PFSK-1 (cell line): ENCODE measurements around the gene GDAP1L1.

Experiments used
- FOXP2 ChIP-seq: optimal IDR thresholded peaks from 2 replicates; pipeline ENCODE3; 2011; ENCODE audit warnings: borderline replicate concordance, control low read depth, inconsistent platforms; ENCODE audit not compliant: insufficient read depth; ENCODE audit errors: extremely low read length, extremely low read depth
- POLR2AphosphoS5 ChIP-seq: IDR thresholded peaks from 2 replicates; pipeline ENCODE4 v1.6.1; 2012; ENCODE audit warnings: low read depth, mild to moderate bottlenecking, control low read depth, low read length, moderate library complexity
- SIN3A ChIP-seq: IDR thresholded peaks from 2 replicates; pipeline ENCODE4 v1.6.1; 2012; ENCODE audit warnings: mild to moderate bottlenecking, low read length, moderate library complexity, borderline replicate concordance; ENCODE audit not compliant: insufficient read depth
- TAF1 ChIP-seq: IDR thresholded peaks from 2 replicates; pipeline ENCODE4 v1.6.1; 2012; ENCODE audit warnings: low read length, control low read depth, borderline replicate concordance; ENCODE audit not compliant: insufficient read depth
- TF ChIP-seq, protein P1 (sequence below), 2 experiments: IDR thresholded peaks; 2 replicates each; pipeline versions ENCODE4 v1.6.1 to v1.8.0; 2011 to 2012; ENCODE audit warnings: low read depth in 2 of 2, low read length in 2 of 2, control low read depth in 1 of 2, inconsistent platforms in 1 of 2, mild to moderate bottlenecking in 1 of 2, moderate library complexity in 1 of 2; ENCODE audit not compliant: insufficient read depth in 1 of 2

Gene GDAP1L1

DNA sequence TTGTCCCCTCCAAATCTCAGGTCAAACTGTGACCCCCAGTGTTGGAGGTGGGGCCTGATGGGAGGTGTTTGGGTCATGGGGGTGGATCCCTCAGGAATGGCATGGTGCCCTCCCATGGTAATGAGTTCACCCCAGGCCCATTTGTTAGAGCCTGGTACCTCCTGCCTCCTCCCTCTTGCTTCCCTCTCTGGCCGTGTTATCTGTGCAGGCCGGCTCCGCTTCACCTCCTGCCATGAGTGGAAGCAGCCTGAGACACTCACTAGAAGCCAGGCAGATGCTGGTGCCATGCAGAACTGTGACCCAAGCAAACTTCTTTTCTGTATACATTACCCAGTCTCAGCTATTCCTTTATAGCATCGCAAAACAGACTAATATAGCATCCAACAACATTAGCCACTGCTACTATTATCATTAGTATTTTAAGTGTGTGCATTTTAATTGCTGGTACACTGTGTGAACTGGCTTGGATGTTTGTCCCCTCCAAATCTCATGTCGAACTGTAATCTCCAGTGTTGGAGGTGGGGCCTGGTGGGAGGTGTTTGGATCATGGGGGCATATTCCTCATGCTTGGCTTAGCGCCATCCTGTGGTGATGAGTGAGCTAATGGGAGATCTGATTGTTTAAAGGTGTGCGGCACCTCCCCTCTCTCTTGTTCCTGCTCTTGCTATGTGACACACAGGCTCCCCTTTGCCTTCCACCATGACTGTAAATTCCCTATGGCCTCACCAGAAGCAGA lies 24.3 kb upstream of the GDAP1L1 start:
- TF ChIP-seq SIN3A (no peak), TAF1 (no peak), FOXP2 (no peak), POLR2AphosphoS5 (no peak)
- TF ChIP-seq, protein P1, sequence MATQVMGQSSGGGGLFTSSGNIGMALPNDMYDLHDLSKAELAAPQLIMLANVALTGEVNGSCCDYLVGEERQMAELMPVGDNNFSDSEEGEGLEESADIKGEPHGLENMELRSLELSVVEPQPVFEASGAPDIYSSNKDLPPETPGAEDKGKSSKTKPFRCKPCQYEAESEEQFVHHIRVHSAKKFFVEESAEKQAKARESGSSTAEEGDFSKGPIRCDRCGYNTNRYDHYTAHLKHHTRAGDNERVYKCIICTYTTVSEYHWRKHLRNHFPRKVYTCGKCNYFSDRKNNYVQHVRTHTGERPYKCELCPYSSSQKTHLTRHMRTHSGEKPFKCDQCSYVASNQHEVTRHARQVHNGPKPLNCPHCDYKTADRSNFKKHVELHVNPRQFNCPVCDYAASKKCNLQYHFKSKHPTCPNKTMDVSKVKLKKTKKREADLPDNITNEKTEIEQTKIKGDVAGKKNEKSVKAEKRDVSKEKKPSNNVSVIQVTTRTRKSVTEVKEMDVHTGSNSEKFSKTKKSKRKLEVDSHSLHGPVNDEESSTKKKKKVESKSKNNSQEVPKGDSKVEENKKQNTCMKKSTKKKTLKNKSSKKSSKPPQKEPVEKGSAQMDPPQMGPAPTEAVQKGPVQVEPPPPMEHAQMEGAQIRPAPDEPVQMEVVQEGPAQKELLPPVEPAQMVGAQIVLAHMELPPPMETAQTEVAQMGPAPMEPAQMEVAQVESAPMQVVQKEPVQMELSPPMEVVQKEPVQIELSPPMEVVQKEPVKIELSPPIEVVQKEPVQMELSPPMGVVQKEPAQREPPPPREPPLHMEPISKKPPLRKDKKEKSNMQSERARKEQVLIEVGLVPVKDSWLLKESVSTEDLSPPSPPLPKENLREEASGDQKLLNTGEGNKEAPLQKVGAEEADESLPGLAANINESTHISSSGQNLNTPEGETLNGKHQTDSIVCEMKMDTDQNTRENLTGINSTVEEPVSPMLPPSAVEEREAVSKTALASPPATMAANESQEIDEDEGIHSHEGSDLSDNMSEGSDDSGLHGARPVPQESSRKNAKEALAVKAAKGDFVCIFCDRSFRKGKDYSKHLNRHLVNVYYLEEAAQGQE (IDR thresholded peaks at IDR 0.05; ENCODE audit: insufficient read depth in 1 of 2, low read depth in 2 of 2, low read length in 2 of 2), result no peak

GRCh38 chr20:44223721-44224120 lies 23.4 kb upstream of the GDAP1L1 start:
- no peak for TF ChIP-seq POLR2AphosphoS5
- TF ChIP-seq FOXP2, result no peak
- TF ChIP-seq SIN3A, result no peak
- no peak for TF ChIP-seq TAF1
- TF ChIP-seq, protein P1 (IDR thresholded peaks at IDR 0.05; ENCODE audit: insufficient read depth in 1 of 2, low read depth in 2 of 2, low read length in 2 of 2), result no peak

DNA sequence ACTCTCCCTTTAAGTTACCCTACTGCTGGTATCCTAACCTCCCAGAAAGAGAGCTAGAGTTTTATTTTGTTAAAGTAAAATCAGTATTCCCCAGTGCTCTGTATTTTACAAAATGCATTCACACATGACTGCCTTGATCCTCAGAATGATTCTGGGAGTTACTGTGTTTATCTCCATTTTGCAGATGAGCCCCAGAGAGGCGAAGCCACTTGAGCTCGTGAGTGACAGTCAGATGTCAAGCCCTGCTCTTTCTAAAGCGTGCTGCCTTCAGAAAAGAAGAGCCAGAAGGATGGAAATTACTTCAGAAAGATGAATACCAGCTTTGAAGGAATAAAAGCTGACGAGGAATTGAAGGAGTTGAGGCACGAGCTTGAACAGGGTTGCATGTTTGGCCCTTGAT lies 22.5 kb upstream of the GDAP1L1 start:
- TF ChIP-seq TAF1 (no peak), FOXP2 (no peak), POLR2AphosphoS5 (no peak), SIN3A (no peak)
- TF ChIP-seq, protein P1 (IDR thresholded peaks at IDR 0.05; ENCODE audit: insufficient read depth in 1 of 2, low read depth in 2 of 2, low read length in 2 of 2), result no peak

DNA sequence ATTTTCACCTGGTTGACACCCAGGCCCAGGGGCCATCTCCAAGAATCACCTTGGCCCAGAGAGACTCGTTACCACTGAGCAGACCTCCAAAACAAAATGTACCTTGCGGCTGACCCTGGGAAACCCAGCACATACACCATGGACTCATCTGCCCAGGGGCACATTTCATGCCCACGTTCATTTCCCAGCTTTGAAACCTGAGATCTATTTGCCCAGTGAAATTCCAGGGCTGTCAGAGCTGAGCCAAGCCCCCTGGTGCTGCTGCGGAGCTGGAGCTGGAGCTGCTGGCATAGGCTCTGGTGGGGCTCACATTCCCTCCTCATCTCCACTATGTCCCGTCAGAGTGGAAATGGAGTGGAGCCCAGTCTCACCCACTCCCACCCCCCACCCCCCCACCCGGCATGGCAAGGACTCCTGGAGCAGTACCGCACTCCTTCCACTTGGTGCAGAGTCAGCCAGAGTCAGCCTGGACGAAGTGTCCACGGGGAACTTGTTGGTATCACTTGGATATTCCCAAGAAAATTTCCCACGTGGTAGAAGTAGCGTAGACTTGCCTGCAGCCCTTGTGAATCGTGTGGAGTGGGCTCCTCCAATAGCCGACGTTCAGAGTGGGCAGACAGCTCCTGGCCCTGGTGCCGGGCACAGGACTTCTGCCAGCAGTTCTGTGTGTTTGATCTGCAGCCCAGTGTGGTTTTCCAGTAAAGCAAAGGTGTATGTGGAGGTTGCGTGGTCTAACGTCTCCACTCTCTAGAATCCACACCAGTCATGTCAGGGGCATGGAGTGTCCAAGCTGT lies 18.4 kb upstream of the GDAP1L1 start:
- TF ChIP-seq TAF1 (no peak), SIN3A (no peak), FOXP2 (no peak), POLR2AphosphoS5 (no peak)
- TF ChIP-seq, protein P1 (IDR thresholded peaks at IDR 0.05; ENCODE audit: insufficient read depth in 1 of 2, low read depth in 2 of 2, low read length in 2 of 2), result no peak
